AG09309 (cell line): Measurements from ENCODE around the gene GALNT14.
"Not testable (repeated sequence)": the region's sequence is repeated elsewhere in the genome, so short reads cannot be mapped to it uniquely, and the experiment has no call there.

Experiments used
- DNase-seq: peaks from one replicate; pipeline ENCODE4 v3.0.0-alpha.2; 2010; ENCODE audit warnings: low read depth
- H3K4me3 ChIP-seq: 2 replicates; pipeline ENCODE4 v1.5.1; 2011; ENCODE audit warnings: mild to moderate bottlenecking, low read depth, low read length, moderate library complexity; ENCODE audit not compliant: control insufficient read depth
- TF ChIP-seq, protein P1 (sequence below): IDR thresholded peaks from 2 replicates; pipeline ENCODE4 v1.5.1; 2011; ENCODE audit warnings: mild to moderate bottlenecking, low read depth, low read length, inconsistent platforms; ENCODE audit not compliant: insufficient read depth, control insufficient read depth; ENCODE audit errors: missing control alignments

Gene GALNT14

DNA sequence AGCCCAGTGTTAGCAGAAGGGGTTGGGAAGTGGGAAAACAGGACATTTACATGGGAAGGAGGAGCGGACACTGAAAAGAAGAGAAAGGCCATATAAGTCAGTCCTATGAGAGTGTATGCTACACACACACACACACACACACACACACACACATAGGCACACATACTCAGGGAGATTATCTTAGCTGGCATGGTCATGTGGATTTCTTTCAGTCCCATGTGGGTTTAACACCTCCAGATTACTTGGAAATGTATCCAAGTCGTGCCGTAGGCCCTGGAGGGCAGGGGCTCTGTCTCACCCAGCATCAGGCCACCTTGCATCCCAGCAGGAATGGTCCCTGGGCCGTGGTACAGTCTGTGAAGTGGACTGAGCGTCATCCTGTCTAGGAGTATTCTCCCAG, 217.7 kb downstream of the GALNT14 start:
- no peak for DNase-seq
- H3K4me3 ChIP-seq: no peak overlapping the region
- TF ChIP-seq, protein P1, sequence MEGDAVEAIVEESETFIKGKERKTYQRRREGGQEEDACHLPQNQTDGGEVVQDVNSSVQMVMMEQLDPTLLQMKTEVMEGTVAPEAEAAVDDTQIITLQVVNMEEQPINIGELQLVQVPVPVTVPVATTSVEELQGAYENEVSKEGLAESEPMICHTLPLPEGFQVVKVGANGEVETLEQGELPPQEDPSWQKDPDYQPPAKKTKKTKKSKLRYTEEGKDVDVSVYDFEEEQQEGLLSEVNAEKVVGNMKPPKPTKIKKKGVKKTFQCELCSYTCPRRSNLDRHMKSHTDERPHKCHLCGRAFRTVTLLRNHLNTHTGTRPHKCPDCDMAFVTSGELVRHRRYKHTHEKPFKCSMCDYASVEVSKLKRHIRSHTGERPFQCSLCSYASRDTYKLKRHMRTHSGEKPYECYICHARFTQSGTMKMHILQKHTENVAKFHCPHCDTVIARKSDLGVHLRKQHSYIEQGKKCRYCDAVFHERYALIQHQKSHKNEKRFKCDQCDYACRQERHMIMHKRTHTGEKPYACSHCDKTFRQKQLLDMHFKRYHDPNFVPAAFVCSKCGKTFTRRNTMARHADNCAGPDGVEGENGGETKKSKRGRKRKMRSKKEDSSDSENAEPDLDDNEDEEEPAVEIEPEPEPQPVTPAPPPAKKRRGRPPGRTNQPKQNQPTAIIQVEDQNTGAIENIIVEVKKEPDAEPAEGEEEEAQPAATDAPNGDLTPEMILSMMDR: no peak

DNA sequence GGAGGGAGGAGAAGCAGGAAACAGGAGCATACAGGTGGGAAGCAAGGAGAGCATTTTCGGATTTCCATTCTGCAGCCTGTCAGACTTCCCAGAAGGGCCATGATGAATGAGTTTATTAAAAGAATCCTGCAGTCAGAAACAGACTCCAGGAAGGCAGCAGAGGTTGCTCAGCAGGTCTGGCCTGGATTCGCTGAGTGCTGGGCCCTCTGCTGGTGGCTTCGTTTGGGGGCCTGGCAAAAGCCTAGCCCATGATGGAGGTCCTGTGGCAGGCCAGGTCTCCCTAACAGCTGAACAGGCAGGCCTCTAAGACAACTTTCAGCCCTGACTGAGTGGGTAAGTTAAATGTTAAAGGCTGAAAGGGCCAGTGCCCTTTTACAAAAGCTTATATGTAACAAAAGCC, 222.8 kb downstream of the GALNT14 start:
- H3K4me3 ChIP-seq: no peak overlapping the region
- no peak for DNase-seq
- TF ChIP-seq, protein P1: peak; percentile 38

- no peak overlapping the region for H3K4me3 ChIP-seq
- no peak for DNase-seq
- TF ChIP-seq, protein P1: no peak
Observed at GRCh38 chr2:30914456-30914855, 223.8 kb downstream of the GALNT14 start.

DNA sequence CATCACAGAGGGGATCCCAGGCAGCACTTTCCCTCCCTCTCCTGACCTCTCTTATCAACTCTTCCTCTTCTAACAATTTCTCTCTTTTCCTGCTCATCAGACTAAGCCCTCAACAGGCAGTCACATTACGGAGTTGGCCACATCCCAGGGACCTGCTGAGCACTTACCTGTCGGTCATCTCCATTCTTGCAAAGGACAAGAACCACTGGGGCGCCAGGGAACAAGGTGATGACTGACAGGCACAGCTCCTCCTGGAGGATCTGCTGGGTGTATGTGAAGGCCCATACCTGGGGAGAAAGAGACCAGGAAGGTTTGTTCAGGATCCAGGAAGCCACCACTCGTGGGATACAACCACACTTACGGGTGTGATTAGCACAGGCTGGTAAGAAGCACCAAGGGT, 226.2 kb downstream of the GALNT14 start:
- TF ChIP-seq, protein P1: no peak
- DNase-seq: no peak
- H3K4me3 ChIP-seq: no peak overlapping the region

DNA sequence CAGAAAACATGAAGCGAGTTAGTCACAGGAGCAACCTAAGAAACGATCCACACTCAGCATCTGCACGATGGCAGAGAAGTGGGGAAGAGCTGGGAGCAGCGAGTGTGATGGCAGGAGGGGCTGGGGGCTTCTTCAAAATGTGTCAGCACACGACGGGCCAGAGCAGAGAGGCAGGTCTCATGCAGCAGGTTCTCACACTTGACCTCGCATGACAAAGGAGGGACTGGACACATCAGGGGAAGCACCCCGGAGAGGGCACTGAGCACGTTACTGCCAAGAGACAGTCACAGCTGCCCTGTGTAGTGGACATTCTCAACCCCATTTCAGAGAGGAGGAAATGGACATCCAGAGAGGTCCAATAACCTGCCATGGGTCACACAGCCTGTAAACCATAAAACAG, 226.9 kb downstream of the GALNT14 start:
- TF ChIP-seq, protein P1: no peak
- H3K4me3 ChIP-seq: no peak overlapping the region
- no peak for DNase-seq

DNA sequence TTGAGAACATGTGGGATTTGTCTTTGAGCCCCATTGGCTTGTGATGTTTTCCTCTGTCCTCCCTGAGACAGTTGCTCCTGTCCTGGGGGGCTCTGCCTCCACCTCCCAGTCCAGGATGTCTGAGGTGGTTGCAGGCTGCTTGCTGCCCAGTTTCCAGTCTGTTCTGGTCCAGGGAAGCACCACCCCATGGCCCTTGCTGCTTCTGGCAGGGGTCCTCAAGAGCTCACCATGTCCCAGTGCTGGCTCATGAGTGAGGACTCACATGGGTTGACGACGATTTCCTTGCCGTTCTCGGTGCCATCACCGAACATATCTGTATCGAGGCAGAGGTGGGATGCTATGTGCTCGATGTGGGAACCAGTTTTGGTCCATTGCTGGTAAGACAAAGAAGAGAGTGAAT, 227.6 kb downstream of the GALNT14 start:
- TF ChIP-seq, protein P1: no peak
- no peak overlapping the region for H3K4me3 ChIP-seq
- no peak for DNase-seq

DNA sequence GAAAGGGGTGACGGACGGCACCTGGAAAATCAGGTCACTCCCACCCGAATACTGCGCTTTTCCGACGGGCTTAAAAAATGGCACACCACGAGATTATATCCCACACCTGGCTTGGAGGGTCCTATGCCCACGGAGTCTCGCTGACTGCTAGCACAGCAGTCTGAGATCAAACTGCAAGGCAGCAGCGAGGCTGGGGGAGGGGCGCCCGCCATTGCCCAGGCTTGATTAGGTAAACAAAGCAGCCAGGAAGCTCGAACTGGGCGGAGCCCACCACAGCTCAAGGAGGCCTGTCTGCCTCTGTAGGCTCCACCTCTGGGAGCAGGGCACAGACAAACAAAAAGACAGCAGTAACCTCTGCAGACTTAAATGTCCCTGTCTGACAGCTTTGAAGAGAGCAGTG, 233.8 kb downstream of the GALNT14 start:
- DNase-seq, H3K4me3 ChIP-seq: not testable (repeated sequence)
